GM12878 (cell line): Measurements from ENCODE around the gene SLC36A4. TPM values are rescaled to one million over a fixed set of nuclear protein-coding genes. Genes with fewer than 3 reads are reported as not detected.

Source experiments
- ATAC-seq: fragments of 200-7000 bp; cut with Tn5 transposase; 3 replicates; pipeline ENCODE4 v1.9.1; 2020; ENCODE audit warnings: mild to moderate bottlenecking, moderate library complexity
- BruUV-seq: library from RNA; stranded (reverse); fragments of 400-500 nt; replicated peaks from 2 replicates; lab custom pipeline; 2021; lab: Mats Ljungman, UMichigan
- CTCF ChIA-PET: fragments of 300-600 bp; sonication (Branson Sonifier 250); formaldehyde crosslinking; extraction: SDS; loops from one replicate; lab custom pipeline; 2021; ENCODE audit warnings: inconsistent platforms; lab: Yijun Ruan, JAX
- POLR2A ChIA-PET: fragments of 350-600 bp; formaldehyde crosslinking; extraction: SDS; loops from one replicate; lab custom pipeline; 2021; ENCODE audit warnings: inconsistent platforms; lab: Charles Lee
- RAD21 ChIA-PET: fragments of 300-600 bp; sonication (Branson Sonifier 250); formaldehyde crosslinking; loops from one replicate; lab custom pipeline; 2023; ENCODE audit warnings: antibody characterized with exemption; ENCODE audit not compliant: unreplicated experiment; lab: Charles Lee
- SMC1A ChIA-PET: fragments of 300-600 bp; sonication (Branson Sonifier 250); formaldehyde crosslinking; loops from one replicate; lab custom pipeline; 2023; ENCODE audit not compliant: unreplicated experiment, uncharacterized antibody; lab: Charles Lee
- DNase-seq: peaks from one replicate; pipeline ENCODE4 v3.0.0-alpha.2; 2011; ENCODE audit warnings: low read depth, low spot score
- FAIRE-seq: peaks from 3 replicates; lab custom pipeline; 2011; peaks lifted over from hg19 to GRCh38; lab: Jason Lieb, UNC
- H2AFZ ChIP-seq: 2 replicates; pipeline ENCODE4 v1.6.0; 2011; ENCODE audit warnings: low read depth, low read length, control low read depth; ENCODE audit not compliant: control insufficient read depth
- H3K27ac ChIP-seq: 2 replicates; pipeline ENCODE4 v1.5.1; 2011; ENCODE audit warnings: control low read depth; ENCODE audit not compliant: control insufficient read depth, insufficient read depth
- H3K27me3 ChIP-seq, 2 experiments: replicated peaks in 1 of 2; 2 replicates each; pipeline versions ENCODE4 v1.6.0 to v1.6.1; 2011; ENCODE audit warnings: low read length in 1 of 2; ENCODE audit not compliant: control insufficient read depth in 2 of 2, insufficient read depth in 2 of 2
- H3K36me3 ChIP-seq, 2 experiments: 2 replicates each; pipeline ENCODE4 v1.5.1; 2011; ENCODE audit warnings: low read length in 1 of 2; ENCODE audit not compliant: control insufficient read depth in 2 of 2, insufficient read depth in 2 of 2
- H3K4me1 ChIP-seq: 2 replicates; pipeline ENCODE4 v1.6.1; 2011; ENCODE audit warnings: mild to moderate bottlenecking, low read length, moderate library complexity, mixed read lengths; ENCODE audit not compliant: control insufficient read depth, insufficient read depth
- H3K4me2 ChIP-seq: 2 replicates; pipeline ENCODE4 v1.6.0; 2011; ENCODE audit warnings: control low read depth; ENCODE audit not compliant: control insufficient read depth, insufficient read depth
- H3K4me3 ChIP-seq: fragments of 200-600 bp; sonication (generic); 2 replicates; pipeline ENCODE4 v1.5.1; 2016
- H3K79me2 ChIP-seq: 2 replicates; pipeline ENCODE4 v1.6.0; 2011; ENCODE audit warnings: low read length; ENCODE audit not compliant: control insufficient read depth, insufficient read depth
- H3K9ac ChIP-seq: 2 replicates; pipeline ENCODE4 v1.8.0; 2011; ENCODE audit warnings: low read length, control low read depth, mixed read lengths; ENCODE audit not compliant: control insufficient read depth, insufficient read depth
- H3K9me3 ChIP-seq: replicated peaks from 3 replicates; pipeline ENCODE4 v1.5.1; 2011; ENCODE audit warnings: mild to moderate bottlenecking, low read length; ENCODE audit not compliant: control insufficient read depth, insufficient read depth
- H4K20me1 ChIP-seq: 2 replicates; pipeline ENCODE4 v1.6.0; 2011; ENCODE audit not compliant: control insufficient read depth, insufficient read depth
- E2F8 ChIP-seq: fragments of 450-650 bp; IDR thresholded peaks from 2 replicates; pipeline ENCODE4 v1.6.1; 2018; ENCODE audit warnings: mild to moderate bottlenecking, low read depth, moderate library complexity; ENCODE audit not compliant: partially characterized antibody
- EGR1 ChIP-seq, 2 experiments: IDR thresholded peaks; 1 replicate in 1 of 2; 2 replicates in 1 of 2; pipeline ENCODE4 v1.6.1; 2011 to 2012; ENCODE audit warnings: low read depth in 2 of 2, low read length in 2 of 2, borderline replicate concordance in 1 of 2, mild to moderate bottlenecking in 1 of 2, moderate library complexity in 1 of 2
- KLF5 ChIP-seq: fragments of 450-650 bp; IDR thresholded peaks from 2 replicates; pipeline ENCODE4 v1.6.1; 2014; ENCODE audit warnings: mild to moderate bottlenecking; ENCODE audit not compliant: partially characterized antibody
- MTA3 ChIP-seq: IDR thresholded peaks from 2 replicates; pipeline ENCODE4 v1.6.1; 2012; ENCODE audit warnings: low read length, inconsistent platforms, borderline replicate concordance
- MYC ChIP-seq: IDR thresholded peaks from 2 replicates; pipeline ENCODE4 v1.6.1; 2011; ENCODE audit warnings: mild to moderate bottlenecking, low read length, moderate library complexity, inconsistent platforms; ENCODE audit not compliant: insufficient read depth, insufficient replicate concordance, insufficient read length, severe bottlenecking
- PML ChIP-seq: IDR thresholded peaks from 2 replicates; pipeline ENCODE4 v1.6.1; 2012; ENCODE audit warnings: low read length, inconsistent platforms
- RBBP5 ChIP-seq: fragments of 200-600 bp; sonication (generic); conservative IDR thresholded peaks from 2 replicates; pipeline ENCODE4 v1.6.1; 2016
- SMAD5 ChIP-seq: IDR thresholded peaks from 2 replicates; pipeline ENCODE4 v1.6.1; 2016; ENCODE audit warnings: antibody characterized with exemption, low read depth
- ZBTB40 ChIP-seq: fragments of 450-650 bp; IDR thresholded peaks from 2 replicates; pipeline ENCODE4 v1.6.1; 2016; ENCODE audit warnings: mild to moderate bottlenecking, moderate library complexity, borderline replicate concordance
- ZNF217 ChIP-seq: fragments of 450-650 bp; IDR thresholded peaks from 2 replicates; pipeline ENCODE4 v1.6.1; 2017; ENCODE audit warnings: antibody characterized with exemption, mild to moderate bottlenecking
- ZNF687 ChIP-seq: fragments of 450-650 bp; IDR thresholded peaks from 2 replicates; pipeline ENCODE4 v1.6.1; 2017; ENCODE audit warnings: mild to moderate bottlenecking, moderate library complexity
- WGBS: methylation state at CpG from one replicate; pipeline ENCODE4 v1.1.6; 2016; ENCODE audit warnings: low lambda C conversion rate; ENCODE audit not compliant: insufficient replicate concordance, insufficient coverage; ENCODE audit errors: missing lambda C conversion rate; 5-methylcytosine and 5-hydroxymethylcytosine counted together
- in situ Hi-C: fragments of 300-500 bp; cut with MboI; formaldehyde crosslinking; loops from 9 replicates; pipeline ENCODE4 v1.14.3; 2018; ENCODE audit warnings: mixed read lengths
- intact Hi-C: fragments of 100-400 bp; cut with micrococcal nuclease; formaldehyde crosslinking; loops from one replicate; pipeline ENCODE4 v1.14.2; 2022; ENCODE audit not compliant: unreplicated experiment
- polyA plus RNA-seq, 11 experiments: library from polyadenylated mRNA; depleted of rRNA in 4 of 11; unstranded in 6 of 11; stranded (reverse) in 5 of 11; fragments of >200 nt; fragmentation: Nextera tagmentation in 4 of 11; fragmentation: Illumina TruSeq in 1 of 11; extraction: Ambion mirVana in 4 of 11; extraction: Trizol in 1 of 11; gene quantifications; 1 replicate in 1 of 11; 2 replicates in 10 of 11; pipeline versions ENCODE4 v1.2.1 to v1.2.3, GENCODE V29; 2011 to 2016; ENCODE audit warnings: inconsistent platforms in 2 of 11, missing spikeins in 2 of 11, low read depth in 1 of 11
- total RNA-seq, 4 experiments: library from RNA; depleted of rRNA in 3 of 4; stranded (reverse); fragments of >200 nt in 3 of 4; fragmentation: Illumina TruSeq in 1 of 4; extraction: Trizol in 1 of 4; gene quantifications; 2 replicates each; pipeline versions ENCODE4 v1.2.1 to v1.2.3, GENCODE V29; 2013 to 2021

SLC36A4 gene
- total and polyA plus RNA-seq, 10 of the 15 experiments (the other 5 are each of a cell fraction or from before 2014, with no cell fraction given): 1.4 to 12.5 (median 5.2) TPM

- Histone ChIP-seq H3K4me3 (no peak overlapping the region), H3K36me3 (no peaks in the 10 kb centered on the region), H3K4me2 (no peak overlapping the region), H4K20me1 (no peaks in the 10 kb centered on the region), H3K9me3 (no peaks in the 10 kb centered on the region), H2AFZ (no peak overlapping the region), H3K79me2 (no peaks in the 10 kb centered on the region), H3K9ac (no peak overlapping the region), H3K27me3 (no peaks in the 10 kb centered on the region), H3K27ac (no peak overlapping the region), H3K4me1 (no peaks in the 10 kb centered on the region)
- no peak for FAIRE-seq
- no peak for DNase-seq
- no peak for TF ChIP-seq ZBTB40
- no peak for TF ChIP-seq ZNF217
- no peak for TF ChIP-seq SMAD5
- TF ChIP-seq E2F8: no peak
- no peak for TF ChIP-seq EGR1 (IDR thresholded peaks at IDR 0.05; ENCODE audit: borderline replicate concordance in 1 of 2, low read depth in 2 of 2, low read length in 2 of 2)
- no peak for TF ChIP-seq MYC
- no peak for TF ChIP-seq KLF5
- no peak for TF ChIP-seq PML
- no peak for TF ChIP-seq RBBP5
- no peak for TF ChIP-seq ZNF687
- no peak for TF ChIP-seq MTA3
- POLR2A ChIA-PET: no interaction called here
- ATAC-seq: no peak
- intact Hi-C loops: no loop called here
- WGBS: 54% methylated on average over 4 of the region's 4 CpGs
- RAD21 ChIA-PET: no interaction called here
- SMC1A ChIA-PET: no interaction called here
- CTCF ChIA-PET: interaction anchor here (0.7 to 1.1 kb wide), 2 partner anchors 10 to 34 kb away, joined by 3 read pairs; no protein-coding TSS in a partner anchor
- in situ Hi-C loops: no loop called here
- BruUV-seq: no TSS peak
Observed at GRCh38 chr11:93123351-93123898, 74.4 kb downstream of the SLC36A4 start.
